Measurements from ENCODE around the gene ABCC6.
"Not testable (repeated sequence)": the region's sequence is repeated elsewhere in the genome, so short reads cannot be mapped to it uniquely, and the experiment has no call there.

The ABCC6 gene

GRCh38 chr16:16107839-16108238 is 115.5 kb downstream of the ABCC6 start:
- no peak for DNase-seq

- no peak for DNase-seq
Observed at GRCh38 chr16:16106466-16106865, 116.8 kb downstream of the ABCC6 start.

GRCh38 chr16:16105646-16106045 is 117.6 kb downstream of the ABCC6 start:
- DNase-seq, result no peak

GRCh38 chr16:16104804-16105141 is 118.5 kb downstream of the ABCC6 start:
- not testable (repeated sequence) for DNase-seq

- not testable (repeated sequence) for DNase-seq
Observed at GRCh38 chr16:16104132-16104803, 119.0 kb downstream of the ABCC6 start.

GRCh38 chr16:16102738-16103137 is 120.6 kb downstream of the ABCC6 start:
- no peak for DNase-seq

GRCh38 chr16:16101585-16101984 is 121.7 kb downstream of the ABCC6 start:
- no peak for DNase-seq

GRCh38 chr16:16100631-16101030 is 122.7 kb downstream of the ABCC6 start:
- DNase-seq, result no peak

GRCh38 chr16:16099320-16099719 is 124.0 kb downstream of the ABCC6 start:
- no peak for DNase-seq
